Activated T-cell treated with anti-CD3 and anti-CD28 coated beads, Interleukin-2, amount 50 U/mL, for 48 hours (primary cell): ENCODE measurements around the gene RHOB.
"Not testable (repeated sequence)": the region's sequence is repeated elsewhere in the genome, so short reads cannot be mapped to it uniquely, and the experiment has no call there.

Experiments
- DNase-seq, 2 experiments: peaks; one replicate each; pipeline ENCODE4 v3.0.0-alpha.2; 2020

RHOB gene

DNA sequence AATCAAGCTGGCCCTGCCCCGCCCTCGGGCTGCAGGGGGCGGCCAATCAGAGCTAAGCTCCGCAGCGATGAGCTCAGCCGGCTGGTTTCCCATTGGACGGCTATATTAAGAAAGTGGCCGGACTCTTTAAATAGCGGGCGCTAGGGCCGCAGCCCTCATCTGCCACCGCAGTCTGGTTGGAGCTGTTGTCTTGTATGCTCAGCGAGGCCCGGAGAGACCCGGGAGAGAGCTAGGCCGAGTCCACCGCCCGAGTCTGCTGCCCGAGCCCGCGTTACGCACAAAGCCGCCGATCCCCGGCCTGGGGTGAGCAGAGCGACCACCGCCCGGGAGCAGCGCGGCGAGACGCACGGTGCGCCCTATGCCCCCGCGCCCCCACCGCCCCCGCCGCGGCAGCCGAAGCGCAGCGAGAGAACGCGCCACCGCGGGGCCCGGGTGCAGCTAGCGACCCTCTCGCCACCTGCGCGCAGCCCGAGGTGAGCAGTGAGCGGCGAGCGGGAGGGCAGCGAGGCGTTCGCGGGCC is at the start of gene RHOB:
Gene RHOB, plus strand, starts transcription at position 158 of the 520 bp plus-strand sequence. CDS start 392 bp downstream, outside the sequence.
- DNase-seq = peak; percentile 90 to 93

GRCh38 chr2:20397811-20398447 is 48.9 kb upstream of the RHOB start:
- no peak for DNase-seq

DNA sequence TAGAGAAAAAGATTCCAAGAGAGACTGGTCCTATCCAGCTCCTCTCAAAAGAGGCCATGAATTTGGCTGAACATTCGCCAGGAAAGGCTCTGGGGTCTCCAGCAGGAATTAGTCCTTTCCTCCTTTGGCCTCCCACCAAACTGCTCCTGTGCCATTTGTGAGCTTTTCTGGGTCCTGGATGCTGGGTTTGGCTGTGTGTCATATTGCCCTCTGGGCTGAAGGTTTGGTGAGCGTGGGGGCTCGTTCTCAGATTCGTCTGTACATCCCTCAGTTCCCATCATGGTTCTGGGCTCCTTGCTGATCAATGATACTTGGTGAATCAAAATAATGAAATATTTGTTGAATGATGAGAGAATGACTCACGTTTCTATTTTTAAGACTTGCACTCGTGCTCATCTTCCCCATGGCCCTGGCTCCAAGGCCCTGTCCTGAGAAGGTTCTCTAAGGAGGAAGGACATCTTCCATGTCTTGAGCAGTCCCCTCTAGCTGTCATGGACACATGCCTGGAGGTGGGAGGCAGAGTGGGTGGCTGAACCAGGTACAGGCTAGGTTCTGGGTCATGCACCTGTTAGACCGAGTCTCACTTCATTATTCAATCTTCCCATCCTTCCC is 47.8 kb upstream of the RHOB start:
- no peak for DNase-seq

- no peak for DNase-seq
Observed at GRCh38 chr2:20400306-20400705, 46.6 kb upstream of the RHOB start.

DNA sequence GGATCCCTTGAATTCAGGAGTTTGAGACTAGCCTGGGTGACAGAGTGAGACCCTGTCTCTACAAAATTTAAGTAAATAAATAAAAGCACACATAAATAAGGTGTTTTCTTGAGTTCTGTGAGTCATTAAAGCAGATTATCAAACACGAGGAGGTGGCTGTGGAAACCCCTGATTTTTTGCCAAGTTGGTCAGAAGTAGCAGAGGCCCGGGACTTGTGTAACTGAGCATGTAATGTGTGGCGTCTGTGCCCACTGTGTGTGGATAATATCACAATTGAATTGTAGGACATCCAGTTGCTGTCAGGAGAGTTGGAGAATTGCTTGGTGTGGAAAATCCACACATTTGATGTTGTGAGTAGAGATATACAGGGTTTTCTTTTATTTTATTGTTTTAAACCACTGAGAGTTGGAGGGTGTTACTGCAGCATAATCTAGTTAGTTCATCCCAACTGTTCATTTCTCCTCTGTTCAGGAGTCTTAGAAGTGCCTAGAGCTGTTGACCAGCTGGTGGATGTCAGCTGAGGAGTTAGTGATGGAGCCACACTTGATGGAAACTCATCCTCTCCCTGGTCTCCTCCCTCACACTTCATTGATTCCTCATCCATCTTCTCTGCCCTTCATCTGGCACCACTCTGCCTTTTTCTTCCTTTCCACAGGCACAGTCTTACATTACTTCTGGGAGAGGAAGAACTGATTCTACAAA is 45.9 kb upstream of the RHOB start:
- DNase-seq = no peak

GRCh38 chr2:20401489-20401835 is 45.4 kb upstream of the RHOB start:
- no peak for DNase-seq

- DNase-seq = no peak
Observed at GRCh38 chr2:20403774-20404312, 43.0 kb upstream of the RHOB start.

DNA sequence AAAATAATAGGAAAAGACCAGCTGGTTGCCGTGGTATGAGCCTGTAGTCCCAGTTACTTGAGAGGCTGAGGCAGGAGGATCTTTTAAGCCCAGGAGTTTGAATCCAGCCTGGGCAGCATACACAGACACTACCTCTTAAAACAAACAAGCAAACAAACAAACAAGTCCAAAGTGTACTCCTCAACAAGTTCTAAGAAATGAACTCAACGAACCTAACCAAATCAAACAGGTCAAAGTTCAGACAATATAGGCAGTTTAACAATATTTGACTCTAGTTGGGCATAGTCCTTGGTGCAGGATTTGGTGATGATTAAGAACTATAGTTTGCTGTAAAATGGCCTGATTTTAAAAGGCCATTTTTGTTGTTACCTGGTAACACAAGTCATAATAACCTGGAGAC is 41.9 kb upstream of the RHOB start:
- DNase-seq = no peak

- no peak for DNase-seq
Observed at GRCh38 chr2:20409039-20409438, 37.8 kb upstream of the RHOB start.

- DNase-seq = peak in 1 of 2 experiments; percentile 3
Observed at GRCh38 chr2:20410556-20411277, 36.2 kb upstream of the RHOB start.

GRCh38 chr2:20411361-20411894 is 35.4 kb upstream of the RHOB start:
- peak; percentile 85 to 87 for DNase-seq

DNA sequence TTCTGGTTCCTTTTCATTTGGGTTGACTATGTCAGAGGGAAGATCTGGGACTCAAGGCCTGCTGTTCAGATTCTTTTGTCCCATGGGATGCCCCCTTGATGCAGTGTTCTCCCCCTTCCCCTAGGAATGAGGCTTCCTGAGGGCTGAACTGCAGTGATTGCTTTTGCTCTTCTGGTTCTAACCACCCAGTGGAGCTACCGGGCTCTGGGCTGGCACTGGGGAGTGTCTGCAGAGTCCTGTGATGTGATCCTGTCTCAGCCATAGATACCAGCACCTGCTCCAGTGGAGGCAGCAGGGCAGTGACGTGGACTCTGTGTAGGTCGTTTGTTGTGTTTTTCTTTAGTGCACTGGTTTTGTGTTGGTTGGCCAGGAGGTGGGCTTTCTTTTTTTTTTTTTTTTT is 32.1 kb upstream of the RHOB start:
- DNase-seq = no peak

GRCh38 chr2:20415511-20415918 is 31.4 kb upstream of the RHOB start:
- no peak for DNase-seq

DNA sequence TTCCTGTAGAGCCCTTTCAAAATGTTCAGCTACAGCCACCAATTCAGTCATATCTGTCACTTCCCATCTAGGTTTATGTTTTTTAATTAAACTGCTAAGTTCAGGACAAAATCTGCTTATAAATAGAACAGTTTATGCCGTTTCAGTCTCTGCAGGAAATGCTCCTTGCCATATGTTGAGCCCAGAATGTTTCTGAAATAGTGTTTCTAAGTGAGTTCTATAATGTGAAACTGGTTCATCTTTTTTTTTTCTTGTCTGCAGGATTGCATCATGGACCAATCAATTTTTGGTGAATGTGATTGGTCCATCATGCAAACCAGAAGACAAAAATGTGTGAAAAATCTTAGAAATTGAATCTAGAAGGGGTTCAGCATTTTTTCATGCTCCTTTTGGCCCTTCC is 30.2 kb upstream of the RHOB start:
- DNase-seq = no peak

DNA sequence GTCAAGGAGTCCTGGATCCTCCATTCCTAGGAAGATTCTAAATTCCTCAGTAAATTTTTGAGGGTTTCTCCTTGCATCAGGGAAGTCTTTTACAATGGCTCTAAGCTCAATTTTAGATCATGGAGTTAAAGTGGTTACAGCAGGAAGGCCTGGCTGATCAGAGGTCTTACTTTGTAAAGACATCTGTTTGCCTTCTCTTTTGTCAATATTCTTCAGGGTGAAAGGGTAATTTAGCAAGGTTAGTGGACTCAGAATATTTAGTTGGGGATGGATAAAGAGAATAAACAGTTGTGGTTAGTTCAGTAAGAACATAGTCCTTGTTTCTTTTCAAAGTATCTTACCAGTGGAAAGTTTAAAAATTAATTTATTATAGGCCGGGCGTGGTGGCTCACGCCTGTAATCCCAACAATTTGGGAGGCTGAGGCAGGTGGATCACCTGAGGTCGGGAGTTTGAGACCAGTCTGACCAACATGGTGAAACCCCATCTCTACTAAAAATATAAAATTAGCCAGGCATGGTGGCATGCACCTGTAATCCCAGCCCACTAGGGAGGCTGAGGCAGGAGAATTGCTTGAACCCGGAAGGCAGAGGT is 29.5 kb upstream of the RHOB start:
- DNase-seq = not testable (repeated sequence)

GRCh38 chr2:20418519-20418918 is 28.4 kb upstream of the RHOB start:
- no peak for DNase-seq

DNA sequence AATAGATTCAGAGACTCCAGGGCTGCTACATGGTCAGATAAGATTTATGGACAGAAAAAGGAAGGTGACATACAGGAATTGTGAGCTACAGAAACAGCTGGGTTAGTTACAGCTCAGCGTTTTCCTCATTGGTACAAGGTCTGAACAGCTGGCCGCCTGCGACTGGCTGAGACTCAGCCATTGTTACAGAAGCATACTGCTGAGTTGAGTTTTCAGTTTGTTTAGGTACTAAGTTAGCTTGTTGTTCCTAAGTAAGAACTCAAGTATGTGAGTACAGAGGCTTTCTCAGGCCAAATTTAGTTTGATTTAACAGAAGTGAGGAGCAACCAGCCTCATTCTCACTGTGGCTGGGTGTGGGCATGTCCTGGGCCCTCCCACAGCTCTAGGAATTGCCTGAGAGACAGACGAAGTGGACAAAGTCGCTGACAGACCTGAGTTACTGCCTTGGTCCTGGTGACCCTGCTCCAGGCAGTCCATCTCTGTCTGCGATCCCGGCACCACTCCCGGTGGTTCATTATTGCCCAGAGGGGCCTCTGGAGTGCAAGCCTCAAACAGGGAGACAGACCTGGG is 27.8 kb upstream of the RHOB start:
- DNase-seq = no peak

GRCh38 chr2:20419752-20420151 is 27.1 kb upstream of the RHOB start:
- DNase-seq = no peak

GRCh38 chr2:20421336-20421987 is 25.4 kb upstream of the RHOB start:
- no peak for DNase-seq

DNA sequence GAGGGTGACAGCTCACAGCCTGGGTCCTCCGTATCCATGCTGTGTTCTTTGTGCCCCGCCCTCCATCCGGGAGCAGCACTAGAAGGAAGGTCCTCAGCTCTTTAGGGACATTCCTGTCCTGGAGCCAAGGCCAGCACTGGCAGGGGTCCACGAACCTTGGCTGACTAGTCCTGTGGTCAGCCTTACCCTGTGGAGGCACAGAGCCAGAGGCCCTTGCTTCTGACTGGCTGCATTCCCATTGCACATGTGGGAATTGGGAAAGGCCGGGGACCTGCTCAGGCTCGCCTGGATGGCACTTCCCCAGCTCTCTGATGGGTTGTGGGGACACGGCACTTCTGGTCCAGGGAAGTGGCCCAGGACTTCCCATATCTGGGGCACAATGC is 24.9 kb upstream of the RHOB start:
- no peak for DNase-seq
